H9 (cell line): ENCODE measurements around the gene ZBTB48. TPM values are rescaled to one million over a fixed set of nuclear protein-coding genes. Genes with fewer than 3 reads are reported as not detected.

Experiments used
- DNase-seq: peaks from one replicate; pipeline ENCODE4 v3.0.0-alpha.2; 2017
- H2AFZ ChIP-seq: one replicate; pipeline ENCODE4 v1.6.1; 2013; ENCODE audit warnings: mild to moderate bottlenecking, low read length, control low read depth, moderate library complexity
- H2AK5ac ChIP-seq: 2 replicates; pipeline ENCODE4 v1.6.1; 2013; ENCODE audit warnings: low read length, control low read depth, mixed read lengths; ENCODE audit not compliant: insufficient read length
- H2BK120ac ChIP-seq: one replicate; pipeline ENCODE4 v1.6.1; 2013; ENCODE audit warnings: low read depth, mild to moderate bottlenecking, low read length, control low read depth, inconsistent platforms; ENCODE audit not compliant: poor library complexity, severe bottlenecking
- H2BK12ac ChIP-seq: 2 replicates; pipeline ENCODE4 v1.6.1; 2013; ENCODE audit warnings: low read length, control low read depth, mixed read lengths, low read depth; ENCODE audit not compliant: insufficient read length
- H2BK15ac ChIP-seq: 2 replicates; pipeline ENCODE4 v1.6.1; 2013; ENCODE audit warnings: low read depth, low read length, control low read depth
- H2BK20ac ChIP-seq: one replicate; pipeline ENCODE4 v1.6.1; 2013; ENCODE audit warnings: low read depth, mild to moderate bottlenecking, low read length, control low read depth, inconsistent platforms; ENCODE audit not compliant: poor library complexity, severe bottlenecking
- H2BK5ac ChIP-seq: 2 replicates; pipeline ENCODE4 v1.6.1; 2013; ENCODE audit warnings: low read length, control low read depth, mixed read lengths; ENCODE audit not compliant: insufficient read length
- H3K14ac ChIP-seq: 2 replicates; pipeline ENCODE4 v1.6.1; 2013; ENCODE audit warnings: low read length, control low read depth; ENCODE audit not compliant: insufficient read depth
- H3K18ac ChIP-seq: 2 replicates; pipeline ENCODE4 v1.6.1; 2013; ENCODE audit warnings: low read depth, mild to moderate bottlenecking, mixed read lengths, low read length, control low read depth; ENCODE audit not compliant: insufficient read length
- H3K23ac ChIP-seq: 2 replicates; pipeline ENCODE4 v1.6.1; 2013; ENCODE audit warnings: low read length, control low read depth, mixed read lengths, low read depth; ENCODE audit not compliant: insufficient read length
- H3K23me2 ChIP-seq: 2 replicates; pipeline ENCODE4 v1.6.1; 2013; ENCODE audit warnings: low read depth, mild to moderate bottlenecking, mixed read lengths, low read length, control low read depth; ENCODE audit not compliant: insufficient read length, poor library complexity, severe bottlenecking
- H3K27ac ChIP-seq: 2 replicates; pipeline ENCODE4 v1.5.1; 2013; ENCODE audit warnings: low read length, control low read depth, mixed read lengths, low read depth; ENCODE audit not compliant: insufficient read length
- H3K27me3 ChIP-seq: 2 replicates; pipeline ENCODE4 v1.6.1; 2013; ENCODE audit warnings: low read length, control low read depth, inconsistent platforms; ENCODE audit not compliant: insufficient read depth
- H3K4ac ChIP-seq: 2 replicates; pipeline ENCODE4 v1.6.1; 2013; ENCODE audit warnings: low read depth, mild to moderate bottlenecking, control low read depth, inconsistent platforms, low read length, moderate library complexity
- H3K4me1 ChIP-seq: 2 replicates; pipeline ENCODE4 v1.6.1; 2013; ENCODE audit warnings: low read length, control low read depth, inconsistent platforms; ENCODE audit not compliant: insufficient read depth
- H3K4me2 ChIP-seq: 2 replicates; pipeline ENCODE4 v1.6.1; 2013; ENCODE audit warnings: low read length, control low read depth, mixed read lengths; ENCODE audit not compliant: insufficient read length, insufficient read depth
- H3K56ac ChIP-seq: 2 replicates; pipeline ENCODE4 v1.6.1; 2013; ENCODE audit warnings: low read depth, mild to moderate bottlenecking, mixed read lengths, low read length, control low read depth; ENCODE audit not compliant: insufficient read length
- H3K79me1 ChIP-seq: 2 replicates; pipeline ENCODE4 v1.6.1; 2013; ENCODE audit warnings: low read depth, mild to moderate bottlenecking, moderate library complexity, low read length, control low read depth, inconsistent platforms; ENCODE audit not compliant: insufficient read depth, poor library complexity, severe bottlenecking
- H3K79me2 ChIP-seq: 2 replicates; pipeline ENCODE4 v1.6.1; 2013; ENCODE audit warnings: low read length, control low read depth, inconsistent platforms; ENCODE audit not compliant: insufficient read depth
- H3K9ac ChIP-seq: 2 replicates; pipeline ENCODE4 v1.6.1; 2013; ENCODE audit warnings: low read length, control low read depth, mixed read lengths; ENCODE audit not compliant: insufficient read length; ENCODE audit errors: extremely low read depth
- H3K9me3 ChIP-seq: one replicate; pipeline ENCODE4 v1.6.1; 2013; ENCODE audit warnings: low read depth, low read length, inconsistent platforms; ENCODE audit not compliant: control insufficient read depth
- H3T11ph ChIP-seq: one replicate; pipeline ENCODE4 v1.6.1; 2013; ENCODE audit warnings: mild to moderate bottlenecking, low read length, control low read depth, inconsistent platforms
- H4K20me1 ChIP-seq: one replicate; pipeline ENCODE4 v1.6.1; 2013; ENCODE audit not compliant: control insufficient read depth, insufficient read length, insufficient read depth
- H4K5ac ChIP-seq: 2 replicates; pipeline ENCODE4 v1.6.1; 2013; ENCODE audit warnings: low read depth, mild to moderate bottlenecking, mixed read lengths, low read length, control low read depth; ENCODE audit not compliant: insufficient read length
- H4K8ac ChIP-seq: replicated peaks from 2 replicates; pipeline ENCODE4 v1.6.1; 2013; ENCODE audit warnings: low read length, control low read depth, mixed read lengths, low read depth; ENCODE audit not compliant: insufficient read length
- H4K91ac ChIP-seq: 2 replicates; pipeline ENCODE4 v1.6.1; 2013; ENCODE audit warnings: low read depth, mild to moderate bottlenecking, moderate library complexity, mixed read lengths, low read length, control low read depth; ENCODE audit not compliant: insufficient read length
- H3K27ac Mint-ChIP-seq, 3 experiments: 2 replicates in 2 of 3; 3 replicates in 1 of 3; pipeline ENCODE4 v1.8.0; 2020 to 2021; ENCODE audit warnings: mixed read lengths in 3 of 3, mild to moderate bottlenecking in 1 of 3, moderate library complexity in 1 of 3
- H3K27me3 Mint-ChIP-seq: 2 replicates; pipeline ENCODE4 v1.8.0; 2021; ENCODE audit warnings: low read depth, mild to moderate bottlenecking, moderate library complexity, mixed read lengths
- H3K36me3 Mint-ChIP-seq, 3 experiments: 2 replicates in 2 of 3; 3 replicates in 1 of 3; pipeline ENCODE4 v1.8.0; 2020 to 2021; ENCODE audit warnings: low read depth in 3 of 3, mixed read lengths in 3 of 3; ENCODE audit not compliant: insufficient read depth in 1 of 3
- H3K4me1 Mint-ChIP-seq, 2 experiments: 2 replicates each; pipeline ENCODE4 v1.8.0; 2020; ENCODE audit warnings: mixed read lengths in 2 of 2
- H3K4me3 Mint-ChIP-seq, 2 experiments: 2 replicates in 1 of 2; 3 replicates in 1 of 2; pipeline ENCODE4 v1.8.0; 2020 to 2021; ENCODE audit warnings: mild to moderate bottlenecking in 2 of 2, mixed read lengths in 2 of 2, moderate library complexity in 1 of 2
- H3K9me3 Mint-ChIP-seq, 2 experiments: 2 replicates in 1 of 2; 3 replicates in 1 of 2; pipeline ENCODE4 v1.8.0; 2020; ENCODE audit warnings: mild to moderate bottlenecking in 2 of 2, mixed read lengths in 2 of 2, moderate library complexity in 1 of 2
- WGBS: extraction: QIAGEN DNeasy Blood & Tissue Kit; methylation state at CpG from one replicate; pipeline ENCODE4 v1.1.7; 2013; ENCODE audit warnings: missing lambda C conversion rate, low lambda C conversion rate, mixed read lengths; ENCODE audit not compliant: insufficient read length; ENCODE audit errors: extremely low coverage; 5-methylcytosine and 5-hydroxymethylcytosine counted together
- total RNA-seq: library from RNA; stranded (reverse); gene quantifications from 2 replicates; pipeline ENCODE4 v1.2.1, GENCODE V29; 2021
- TF ChIP-seq, protein P1 (sequence below): fragments of 200-600 bp; sonication (generic); conservative IDR thresholded peaks from 3 replicates; pipeline ENCODE4 v1.8.0; 2021; ENCODE audit warnings: antibody characterized with exemption, mild to moderate bottlenecking

ZBTB48 gene
- total RNA-seq, 1 experiment from 2014 or later: 33.2 TPM

DNA sequence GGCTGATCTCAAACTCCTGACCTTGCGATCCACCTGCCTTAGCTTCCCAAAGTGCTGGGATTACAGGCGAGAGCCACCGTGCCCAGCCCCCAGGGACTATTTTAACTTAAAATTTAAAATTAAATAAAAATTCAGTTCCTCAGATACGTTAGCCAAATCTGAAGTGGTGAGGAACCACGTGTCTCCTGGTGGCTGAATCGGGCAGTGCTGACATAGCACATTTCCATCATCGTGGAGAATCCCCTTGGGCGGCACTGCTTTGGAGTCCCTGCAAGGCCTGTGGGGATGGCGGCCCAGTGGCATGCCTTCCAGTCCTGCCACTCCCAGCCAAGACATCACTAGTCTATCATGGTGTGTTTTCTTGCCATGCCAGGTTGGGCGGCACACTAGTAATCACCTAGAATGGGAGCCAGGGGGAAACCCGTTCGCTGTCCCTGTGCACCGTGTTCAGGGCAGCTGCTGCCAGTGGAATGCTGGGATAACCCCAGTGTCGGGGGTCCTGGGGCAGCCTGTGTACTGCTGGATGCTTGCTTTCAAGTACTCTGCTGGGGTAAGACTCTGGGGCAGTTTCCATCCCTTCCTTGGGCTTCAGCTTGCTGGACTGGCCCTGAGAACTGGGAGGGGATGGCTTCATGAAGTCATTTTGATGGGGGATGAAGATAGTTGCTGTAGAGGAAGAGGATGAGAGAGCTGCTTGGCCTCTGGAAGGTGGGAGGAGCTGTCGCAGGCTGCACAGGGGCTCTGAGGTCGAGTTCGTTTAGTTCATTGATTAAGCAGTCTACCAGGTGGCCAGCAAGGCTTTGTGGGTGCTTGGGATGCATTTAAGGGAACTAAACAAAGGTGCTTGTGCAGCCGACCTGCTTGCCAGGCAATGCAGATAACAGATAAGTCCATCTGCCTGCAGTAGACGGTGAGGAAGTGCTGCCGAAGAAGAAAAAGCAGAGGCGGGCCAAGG, 4.6 kb downstream of the ZBTB48 start:
- H3K4me1 ChIP-seq: no peaks in the 10 kb centered on the region
- no CpG with 5 or more reads among the region's 21 CpGs for WGBS
- H2BK120ac ChIP-seq: no peak overlapping the region
- no peaks in the 10 kb centered on the region for H3K79me2 ChIP-seq
- no peaks in the 10 kb centered on the region for H3K27me3 ChIP-seq
- no peak overlapping the region for H2BK20ac ChIP-seq
- peaks cover 4% of the 10 kb centered on the region for H3K79me1 ChIP-seq
- peaks cover 7% of the 10 kb centered on the region for H3K23me2 ChIP-seq
- no peak for DNase-seq
- H3K23ac ChIP-seq: no peak overlapping the region
- H2BK12ac ChIP-seq: no peak overlapping the region
- no peak overlapping the region for H4K8ac ChIP-seq
- no peak overlapping the region for H3K27ac ChIP-seq
- no peak overlapping the region for H2AK5ac ChIP-seq
- no peak overlapping the region for H2BK15ac ChIP-seq
- no peaks in the 10 kb centered on the region for H4K20me1 ChIP-seq
- no peak overlapping the region for H3K4ac ChIP-seq
- H3K18ac ChIP-seq: no peak overlapping the region
- H4K91ac ChIP-seq: no peak overlapping the region
- peaks cover 6 to 33% (median 16%) of the 10 kb centered on the region in 3 experiments; a peak in 6 of 7 replicates for H3K36me3 Mint-ChIP-seq
- H3K4me2 ChIP-seq: no peak overlapping the region
- H2BK5ac ChIP-seq: no peak overlapping the region
- H3K9ac ChIP-seq: no peak overlapping the region
- no peak overlapping the region for H3K56ac ChIP-seq
- H4K5ac ChIP-seq: no peak overlapping the region
- no peak overlapping the region for H3K4me3 Mint-ChIP-seq
- H2AFZ ChIP-seq: no peak overlapping the region
- no peaks in the 10 kb centered on the region for H3K9me3 Mint-ChIP-seq
- H3K9me3 ChIP-seq: no peaks in the 10 kb centered on the region
- H3K4me1 Mint-ChIP-seq: peaks cover 8 to 11% of the 10 kb centered on the region in 2 experiments
- no peaks in the 10 kb centered on the region for H3K27me3 Mint-ChIP-seq
- peak overlapping the region; percentile 8 to 80 (median 69); a peak in 3 of 7 replicates for H3K27ac Mint-ChIP-seq
- no peak overlapping the region for H3K14ac ChIP-seq
- H3T11ph ChIP-seq: no peak overlapping the region
- TF ChIP-seq, protein P1, sequence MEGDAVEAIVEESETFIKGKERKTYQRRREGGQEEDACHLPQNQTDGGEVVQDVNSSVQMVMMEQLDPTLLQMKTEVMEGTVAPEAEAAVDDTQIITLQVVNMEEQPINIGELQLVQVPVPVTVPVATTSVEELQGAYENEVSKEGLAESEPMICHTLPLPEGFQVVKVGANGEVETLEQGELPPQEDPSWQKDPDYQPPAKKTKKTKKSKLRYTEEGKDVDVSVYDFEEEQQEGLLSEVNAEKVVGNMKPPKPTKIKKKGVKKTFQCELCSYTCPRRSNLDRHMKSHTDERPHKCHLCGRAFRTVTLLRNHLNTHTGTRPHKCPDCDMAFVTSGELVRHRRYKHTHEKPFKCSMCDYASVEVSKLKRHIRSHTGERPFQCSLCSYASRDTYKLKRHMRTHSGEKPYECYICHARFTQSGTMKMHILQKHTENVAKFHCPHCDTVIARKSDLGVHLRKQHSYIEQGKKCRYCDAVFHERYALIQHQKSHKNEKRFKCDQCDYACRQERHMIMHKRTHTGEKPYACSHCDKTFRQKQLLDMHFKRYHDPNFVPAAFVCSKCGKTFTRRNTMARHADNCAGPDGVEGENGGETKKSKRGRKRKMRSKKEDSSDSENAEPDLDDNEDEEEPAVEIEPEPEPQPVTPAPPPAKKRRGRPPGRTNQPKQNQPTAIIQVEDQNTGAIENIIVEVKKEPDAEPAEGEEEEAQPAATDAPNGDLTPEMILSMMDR: peak; percentile 52
